ENCODE data around the gene ADRA2B. TPM values are rescaled to one million over a fixed set of nuclear protein-coding genes. Genes with fewer than 3 reads are reported as not detected.

The ADRA2B gene
- total and polyA plus RNA-seq, 9 donors = 0.48 to 1.8 (median 1.0) TPM

- intact Hi-C loops (cut with DNase I) = no loop called here
- no peaks in the 10 kb centered on the region for H3K36me3 ChIP-seq
- 84 to 94% (median 87%) methylated on average over 4 of the region's 4 CpGs for WGBS, 3 donors
- H3K9me3 ChIP-seq = no peaks in the 10 kb centered on the region
- no peaks in the 10 kb centered on the region for H3K4me1 ChIP-seq (ENCODE audit: insufficient read depth)
- no peak overlapping the region for H3K27ac ChIP-seq
- no peak overlapping the region for H3K4me3 ChIP-seq
- no peaks in the 10 kb centered on the region for H3K27me3 ChIP-seq
- DNase-seq = no peak
- TF ChIP-seq POLR2A (IDR thresholded peaks at IDR 0.05) (no peak), EP300 (IDR thresholded peaks at IDR 0.05) (no peak)
- TF ChIP-seq, protein P1, sequence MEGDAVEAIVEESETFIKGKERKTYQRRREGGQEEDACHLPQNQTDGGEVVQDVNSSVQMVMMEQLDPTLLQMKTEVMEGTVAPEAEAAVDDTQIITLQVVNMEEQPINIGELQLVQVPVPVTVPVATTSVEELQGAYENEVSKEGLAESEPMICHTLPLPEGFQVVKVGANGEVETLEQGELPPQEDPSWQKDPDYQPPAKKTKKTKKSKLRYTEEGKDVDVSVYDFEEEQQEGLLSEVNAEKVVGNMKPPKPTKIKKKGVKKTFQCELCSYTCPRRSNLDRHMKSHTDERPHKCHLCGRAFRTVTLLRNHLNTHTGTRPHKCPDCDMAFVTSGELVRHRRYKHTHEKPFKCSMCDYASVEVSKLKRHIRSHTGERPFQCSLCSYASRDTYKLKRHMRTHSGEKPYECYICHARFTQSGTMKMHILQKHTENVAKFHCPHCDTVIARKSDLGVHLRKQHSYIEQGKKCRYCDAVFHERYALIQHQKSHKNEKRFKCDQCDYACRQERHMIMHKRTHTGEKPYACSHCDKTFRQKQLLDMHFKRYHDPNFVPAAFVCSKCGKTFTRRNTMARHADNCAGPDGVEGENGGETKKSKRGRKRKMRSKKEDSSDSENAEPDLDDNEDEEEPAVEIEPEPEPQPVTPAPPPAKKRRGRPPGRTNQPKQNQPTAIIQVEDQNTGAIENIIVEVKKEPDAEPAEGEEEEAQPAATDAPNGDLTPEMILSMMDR (IDR thresholded peaks at IDR 0.05) = no peak
Observed at GRCh38 chr2:96121414-96121813, 5.0 kb upstream of the ADRA2B start.

- H3K4me3 ChIP-seq = no peak overlapping the region
- no peaks in the 10 kb centered on the region for H3K9me3 ChIP-seq
- H3K4me1 ChIP-seq (ENCODE audit: insufficient read depth) = no peaks in the 10 kb centered on the region
- no peaks in the 10 kb centered on the region for H3K27me3 ChIP-seq
- H3K27ac ChIP-seq = no peak overlapping the region
- no peaks in the 10 kb centered on the region for H3K36me3 ChIP-seq
- TF ChIP-seq EP300 (IDR thresholded peaks at IDR 0.05) (no peak), POLR2A (IDR thresholded peaks at IDR 0.05) (no peak)
- TF ChIP-seq, protein P1 (IDR thresholded peaks at IDR 0.05) = no peak
- intact Hi-C loops (cut with DNase I) = no loop called here
- WGBS, 3 donors = 26 to 37% (median 28%) methylated on average over 7 of the region's 7 CpGs
- no peak for DNase-seq
Observed at GRCh38 chr2:96120991-96121390, 4.6 kb upstream of the ADRA2B start.

DNA sequence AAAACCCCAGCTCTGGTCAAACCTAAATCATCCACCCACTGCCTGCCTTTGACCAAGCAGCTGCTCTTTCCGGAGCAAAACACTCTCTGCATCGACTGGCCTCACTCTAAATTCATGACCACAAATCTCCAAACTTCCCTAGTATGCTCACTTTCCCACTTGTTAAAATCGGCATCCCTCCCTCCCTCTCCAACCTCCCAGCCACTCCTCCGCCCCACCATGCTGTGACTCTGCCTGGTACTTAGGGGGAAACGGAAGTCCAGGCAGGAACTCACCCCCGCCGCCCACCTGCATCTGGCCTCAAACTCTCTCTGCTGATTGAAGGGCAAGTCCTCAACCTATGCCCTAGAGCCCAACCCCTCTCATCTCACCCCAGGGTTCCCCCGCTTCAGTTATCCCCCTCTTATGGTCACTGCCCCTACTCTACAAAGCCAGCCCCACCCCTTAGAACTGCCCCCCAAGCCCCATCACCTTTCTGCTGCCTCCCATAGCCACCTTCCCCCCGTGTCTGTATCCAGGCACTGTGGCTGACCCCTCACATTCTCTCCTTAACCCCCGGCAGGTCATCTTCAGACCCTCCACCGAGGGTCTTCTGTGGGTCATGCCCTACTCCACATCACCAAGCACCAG lies 3.8 kb upstream of the ADRA2B start:
- Histone ChIP-seq H3K9me3 (no peaks in the 10 kb centered on the region), H3K36me3 (no peaks in the 10 kb centered on the region), H3K4me1 (ENCODE audit: insufficient read depth) (peaks cover 1% of the 10 kb centered on the region), H3K27me3 (no peaks in the 10 kb centered on the region), H3K4me3 (no peak overlapping the region), H3K27ac (no peak overlapping the region)
- 20 to 26% (median 21%) methylated on average over 11 of the region's 11 CpGs for WGBS, 3 donors
- no peak for DNase-seq
- TF ChIP-seq, protein P1 (IDR thresholded peaks at IDR 0.05) = no peak
- TF ChIP-seq POLR2A (IDR thresholded peaks at IDR 0.05) = no peak
- TF ChIP-seq EP300 (IDR thresholded peaks at IDR 0.05) = no peak
- intact Hi-C loops (cut with DNase I) = no loop called here

GRCh38 chr2:96119389-96119751 lies 3.0 kb upstream of the ADRA2B start:
- Histone ChIP-seq H3K36me3 (no peaks in the 10 kb centered on the region), H3K4me3 (no peak overlapping the region), H3K4me1 (ENCODE audit: insufficient read depth) (peaks cover 1% of the 10 kb centered on the region), H3K27ac (no peak overlapping the region), H3K27me3 (no peaks in the 10 kb centered on the region), H3K9me3 (no peaks in the 10 kb centered on the region)
- 87 to 96% (median 95%) methylated on average over 5 of the region's 5 CpGs for WGBS, 3 donors
- DNase-seq = no peak
- intact Hi-C loops (cut with DNase I) = loop anchor here in 2 of 4 donors (10.0 kb wide), 2 partner anchors 95 to 125 kb away; partner anchors contain the start of gene ANKRD36C (in 1 of the 2)
- TF ChIP-seq, protein P1 (IDR thresholded peaks at IDR 0.05) = no peak
- TF ChIP-seq POLR2A (IDR thresholded peaks at IDR 0.05) (no peak), EP300 (IDR thresholded peaks at IDR 0.05) (no peak)
